Activated CD8-positive, alpha-beta T cell treated with anti-CD3 and anti-CD28 coated beads for 36 hours (primary cell): ENCODE measurements around the gene COL1A1. TPM values are rescaled to one million over a fixed set of nuclear protein-coding genes. Genes with fewer than 3 reads are reported as not detected.

ENCODE experiments used
- ATAC-seq: fragments of 200-7000 bp; cut with Tn5 transposase; one replicate; pipeline ENCODE4 v1.10.0; 2021; ENCODE audit warnings: mild to moderate bottlenecking, moderate library complexity
- CTCF ChIA-PET: fragments of 350-600 bp; sonication (Branson Sonifier 250); formaldehyde crosslinking; loops from one replicate; lab custom pipeline; 2021; ENCODE audit warnings: antibody characterized with exemption; lab: Charles Lee
- POLR2A ChIA-PET: fragments of 350-600 bp; sonication (Branson Sonifier 250); formaldehyde crosslinking; loops from one replicate; lab custom pipeline; 2021; ENCODE audit warnings: antibody characterized with exemption; lab: Charles Lee
- DNase-seq: peaks from one replicate; pipeline ENCODE4 v3.0.0-alpha.2; 2020
- H3K27ac Mint-ChIP-seq: one replicate; pipeline ENCODE4 v1.8.0; 2021; ENCODE audit warnings: mild to moderate bottlenecking, mixed read lengths
- H3K27me3 Mint-ChIP-seq: one replicate; pipeline ENCODE4 v1.8.0; 2021; ENCODE audit warnings: mixed read lengths
- H3K36me3 Mint-ChIP-seq: one replicate; pipeline ENCODE4 v1.8.0; 2021; ENCODE audit warnings: low read depth, mixed read lengths
- H3K4me1 Mint-ChIP-seq: one replicate; pipeline ENCODE4 v1.8.0; 2021; ENCODE audit warnings: low read depth, mixed read lengths
- H3K4me3 Mint-ChIP-seq: one replicate; pipeline ENCODE4 v1.8.0; 2021; ENCODE audit warnings: mild to moderate bottlenecking, moderate library complexity, mixed read lengths
- H3K9me3 Mint-ChIP-seq: one replicate; pipeline ENCODE4 v1.8.0; 2021; ENCODE audit warnings: mixed read lengths
- intact Hi-C: fragments of 100-400 bp; cut with micrococcal nuclease; formaldehyde crosslinking; loops from one replicate; pipeline ENCODE4 v1.10.0; 2022
- total RNA-seq, 2 experiments: library from RNA; stranded (reverse); gene quantifications; one replicate each; pipeline ENCODE4 v1.2.3, GENCODE V29; 2021
- TF ChIP-seq, protein P1 (sequence below): fragments of 200-600 bp; IDR thresholded peaks from one replicate; pipeline ENCODE4 v1.8.0; 2022; ENCODE audit warnings: antibody characterized with exemption, mild to moderate bottlenecking

The COL1A1 gene
- total RNA-seq, 2 experiments from 2014 or later, result 0.92 to 1.0 TPM

DNA sequence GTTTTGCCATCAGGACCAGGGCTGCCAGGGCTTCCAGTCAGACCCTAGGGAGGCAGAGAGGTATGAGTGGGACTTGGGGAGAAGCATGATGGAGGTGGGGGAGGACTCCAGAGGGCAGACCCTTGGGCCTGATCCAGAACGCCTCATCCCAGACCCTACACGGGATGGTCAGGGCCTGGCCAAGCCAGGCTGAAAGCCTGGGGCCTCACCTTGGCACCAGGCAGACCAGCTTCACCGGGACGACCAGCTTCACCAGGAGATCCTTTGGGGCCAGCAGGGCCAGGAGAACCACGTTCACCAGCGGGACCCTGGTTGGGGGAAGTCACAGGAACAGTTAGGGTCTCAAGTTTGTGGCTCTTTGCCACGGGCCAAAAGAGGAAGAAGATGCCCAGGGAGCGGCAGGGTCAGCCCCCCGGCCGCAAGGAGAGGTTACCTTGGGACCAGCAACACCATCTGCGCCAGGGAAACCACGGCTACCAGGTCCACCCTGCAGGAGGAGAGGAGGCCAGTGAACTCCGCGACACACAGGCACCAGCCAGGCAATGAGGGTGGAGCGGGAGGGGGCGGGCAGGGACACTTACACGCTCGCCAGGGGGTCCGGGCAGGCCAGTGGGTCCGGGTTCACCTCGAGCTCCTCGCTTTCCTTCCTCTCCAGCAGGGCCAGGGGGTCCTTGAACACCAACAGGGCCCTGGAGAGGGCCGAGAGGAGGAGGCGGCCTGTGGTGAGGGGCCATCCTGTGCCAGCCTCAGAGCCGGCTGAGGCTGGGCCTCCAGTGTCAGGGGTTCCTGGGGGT, 7.1 kb downstream of the COL1A1 start:
- Mint-ChIP-seq H3K4me1 (peaks cover 8% of the 10 kb centered on the region), H3K27me3 (peaks cover 8% of the 10 kb centered on the region), H3K27ac (no peak overlapping the region), H3K36me3 (no peaks in the 10 kb centered on the region), H3K4me3 (no peak overlapping the region), H3K9me3 (no peaks in the 10 kb centered on the region)
- CTCF ChIA-PET, result interaction anchor here (0.6 kb wide), 1 partner anchor 25 kb away, joined by 3 read pairs; no protein-coding TSS in a partner anchor
- intact Hi-C loops, result no loop called here
- no peak for DNase-seq
- POLR2A ChIA-PET, result no interaction called here
- no peak for ATAC-seq
- TF ChIP-seq, protein P1, sequence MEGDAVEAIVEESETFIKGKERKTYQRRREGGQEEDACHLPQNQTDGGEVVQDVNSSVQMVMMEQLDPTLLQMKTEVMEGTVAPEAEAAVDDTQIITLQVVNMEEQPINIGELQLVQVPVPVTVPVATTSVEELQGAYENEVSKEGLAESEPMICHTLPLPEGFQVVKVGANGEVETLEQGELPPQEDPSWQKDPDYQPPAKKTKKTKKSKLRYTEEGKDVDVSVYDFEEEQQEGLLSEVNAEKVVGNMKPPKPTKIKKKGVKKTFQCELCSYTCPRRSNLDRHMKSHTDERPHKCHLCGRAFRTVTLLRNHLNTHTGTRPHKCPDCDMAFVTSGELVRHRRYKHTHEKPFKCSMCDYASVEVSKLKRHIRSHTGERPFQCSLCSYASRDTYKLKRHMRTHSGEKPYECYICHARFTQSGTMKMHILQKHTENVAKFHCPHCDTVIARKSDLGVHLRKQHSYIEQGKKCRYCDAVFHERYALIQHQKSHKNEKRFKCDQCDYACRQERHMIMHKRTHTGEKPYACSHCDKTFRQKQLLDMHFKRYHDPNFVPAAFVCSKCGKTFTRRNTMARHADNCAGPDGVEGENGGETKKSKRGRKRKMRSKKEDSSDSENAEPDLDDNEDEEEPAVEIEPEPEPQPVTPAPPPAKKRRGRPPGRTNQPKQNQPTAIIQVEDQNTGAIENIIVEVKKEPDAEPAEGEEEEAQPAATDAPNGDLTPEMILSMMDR, result no peak

GRCh38 chr17:50192618-50193291, 8.7 kb downstream of the COL1A1 start:
- DNase-seq (no peak), ATAC-seq (no peak)
- Mint-ChIP-seq H3K27ac (no peak overlapping the region), H3K9me3 (no peaks in the 10 kb centered on the region), H3K27me3 (no peaks in the 10 kb centered on the region), H3K36me3 (no peaks in the 10 kb centered on the region), H3K4me1 (peaks cover 2% of the 10 kb centered on the region), H3K4me3 (no peak overlapping the region)
- ChIA-PET CTCF (interaction anchor here (1.5 kb wide), 1 partner anchor 9 kb away, joined by 4 read pairs; the partner anchor contains the start of gene COL1A1), POLR2A (no interaction called here)
- TF ChIP-seq, protein P1, result no peak
- intact Hi-C loops, result no loop called here

- POLR2A ChIA-PET, result no interaction called here
- intact Hi-C loops, result no loop called here
- H3K4me1 Mint-ChIP-seq, result peaks cover 2% of the 10 kb centered on the region
- no peak for ATAC-seq
- TF ChIP-seq, protein P1, result no peak
- no peaks in the 10 kb centered on the region for H3K27me3 Mint-ChIP-seq
- no peak overlapping the region for H3K4me3 Mint-ChIP-seq
- no peaks in the 10 kb centered on the region for H3K9me3 Mint-ChIP-seq
- H3K27ac Mint-ChIP-seq, result no peak overlapping the region
- DNase-seq, result no peak
- H3K36me3 Mint-ChIP-seq, result no peaks in the 10 kb centered on the region
- CTCF ChIA-PET, result interaction anchor here (1.5 kb wide), 1 partner anchor 10 kb away, joined by 4 read pairs; the partner anchor contains the start of gene COL1A1
Measured at GRCh38 chr17:50192144-50192617, 9.2 kb downstream of the COL1A1 start.

DNA sequence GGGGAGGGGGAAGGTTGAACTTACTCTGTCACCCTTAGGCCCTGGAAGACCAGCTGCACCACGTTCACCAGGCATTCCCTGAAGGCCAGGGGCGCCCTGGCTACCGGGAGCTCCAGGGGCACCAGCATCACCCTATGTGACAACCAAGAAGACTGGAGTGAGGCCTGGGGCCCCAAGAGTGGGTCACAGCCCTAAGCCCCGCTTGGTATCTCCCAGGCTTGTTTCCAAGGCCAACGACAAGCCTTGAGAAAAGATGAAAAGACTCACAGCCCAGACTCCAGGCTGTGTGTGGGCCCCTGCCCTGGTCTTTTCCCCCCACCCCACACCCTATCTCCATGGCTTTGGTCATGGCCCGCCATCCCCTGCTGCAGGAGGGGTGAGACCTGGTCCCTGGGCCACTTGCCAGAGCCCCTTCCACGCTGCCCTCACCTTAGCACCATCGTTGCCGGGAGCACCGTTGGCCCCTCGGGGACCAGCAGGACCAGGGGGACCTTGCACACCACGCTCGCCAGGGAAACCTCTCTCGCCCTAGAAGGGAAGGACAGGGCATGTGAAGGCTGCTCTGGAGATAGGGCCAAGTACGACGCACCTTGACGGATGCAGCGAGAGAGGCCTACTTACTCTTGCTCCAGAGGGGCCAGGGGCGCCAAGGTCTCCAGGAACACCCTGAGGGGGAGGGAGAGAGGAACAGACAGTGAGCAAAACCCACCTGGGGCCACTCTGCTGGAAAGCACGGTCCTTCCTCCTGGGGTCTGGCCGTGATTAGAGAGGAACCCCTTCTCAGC, 9.9 kb downstream of the COL1A1 start:
- Mint-ChIP-seq H3K27me3 (no peaks in the 10 kb centered on the region), H3K27ac (no peak overlapping the region), H3K4me1 (peaks cover 2% of the 10 kb centered on the region), H3K4me3 (no peak overlapping the region), H3K9me3 (no peaks in the 10 kb centered on the region), H3K36me3 (no peaks in the 10 kb centered on the region)
- intact Hi-C loops, result no loop called here
- ChIA-PET POLR2A (no interaction called here), CTCF (interaction anchor here (1.0 to 1.5 kb wide), 2 partner anchors 9 to 10 kb away, joined by 4 read pairs; partner anchors contain the start of gene COL1A1)
- TF ChIP-seq, protein P1, result no peak
- no peak for DNase-seq
- ATAC-seq, result no peak
